HFFc6 (cell line): ENCODE data around the gene AMDHD1. TPM values are rescaled to one million over a fixed set of nuclear protein-coding genes. Genes with fewer than 3 reads are reported as not detected.

Source experiments
- DNase-seq: peaks from one replicate; pipeline ENCODE4 v3.0.0-alpha.2; 2018
- H3K27ac Mint-ChIP-seq: 2 replicates; pipeline ENCODE4 v1.8.0; 2020; ENCODE audit warnings: mild to moderate bottlenecking, mixed read lengths
- H3K27me3 Mint-ChIP-seq: 2 replicates; pipeline ENCODE4 v1.8.0; 2021; ENCODE audit warnings: mild to moderate bottlenecking, moderate library complexity, mixed read lengths; ENCODE audit not compliant: insufficient read depth
- H3K36me3 Mint-ChIP-seq: 2 replicates; pipeline ENCODE4 v1.8.0; 2021; ENCODE audit warnings: low read depth, mixed read lengths
- H3K4me1 Mint-ChIP-seq: 2 replicates; pipeline ENCODE4 v1.8.0; 2020; ENCODE audit warnings: low read depth, mixed read lengths
- H3K4me3 Mint-ChIP-seq: 2 replicates; pipeline ENCODE4 v1.8.0; 2020; ENCODE audit warnings: mild to moderate bottlenecking, moderate library complexity, mixed read lengths
- H3K9me3 Mint-ChIP-seq: 2 replicates; pipeline ENCODE4 v1.8.0; 2020; ENCODE audit warnings: mild to moderate bottlenecking, mixed read lengths
- total RNA-seq, 6 experiments: library from RNA; stranded (reverse); fragmentation: NEBNext Ultra II Directional; extraction: Animal tissue kit (Norgen Biotek cat#: 25700); gene quantifications; 2 replicates in 1 of 6; 3 replicates in 5 of 6; pipeline ENCODE4 v1.2.3, GENCODE V29; 2021
- TF ChIP-seq, protein P1 (sequence below): fragments of 200-600 bp; sonication (generic); IDR thresholded peaks from 2 replicates; pipeline ENCODE4 v1.5.0; 2021; ENCODE audit warnings: antibody characterized with exemption, mild to moderate bottlenecking

Gene AMDHD1
- total RNA-seq, 6 experiments from 2014 or later = 0.09 to 0.52 TPM; not detected in 4

DNA sequence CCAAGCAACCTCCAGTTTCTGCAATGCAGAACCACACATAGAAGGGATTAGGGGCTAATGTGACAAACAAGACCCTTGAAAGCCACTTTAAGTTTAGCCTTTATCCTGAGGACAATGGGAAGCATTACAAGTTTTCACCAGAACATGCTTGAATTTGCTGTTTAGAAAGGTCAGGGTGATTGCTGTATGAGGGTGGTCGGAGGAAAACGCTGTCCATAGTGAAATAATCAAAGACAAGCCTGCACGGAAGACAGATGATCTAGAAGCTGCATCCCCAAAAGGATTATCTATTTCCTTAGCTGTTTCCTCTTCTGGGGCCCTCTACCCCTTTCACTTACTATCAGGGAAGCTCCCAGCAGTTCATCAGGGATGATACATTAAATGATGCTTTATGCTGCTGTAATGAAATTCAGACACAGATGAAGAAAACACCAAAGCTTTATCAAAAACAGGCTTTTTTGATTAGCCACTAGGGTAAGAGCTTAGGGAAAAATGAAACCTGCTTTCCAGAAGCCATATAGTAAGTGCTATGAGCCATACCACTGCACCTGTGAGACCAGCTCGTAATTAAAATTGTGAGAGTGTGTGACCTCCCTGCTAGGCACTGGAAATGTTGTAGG, 46.5 kb downstream of the AMDHD1 start:
- peaks cover 30% of the 10 kb centered on the region for H3K27me3 Mint-ChIP-seq
- no peak overlapping the region for H3K27ac Mint-ChIP-seq
- H3K4me3 Mint-ChIP-seq = no peak overlapping the region
- TF ChIP-seq, protein P1, sequence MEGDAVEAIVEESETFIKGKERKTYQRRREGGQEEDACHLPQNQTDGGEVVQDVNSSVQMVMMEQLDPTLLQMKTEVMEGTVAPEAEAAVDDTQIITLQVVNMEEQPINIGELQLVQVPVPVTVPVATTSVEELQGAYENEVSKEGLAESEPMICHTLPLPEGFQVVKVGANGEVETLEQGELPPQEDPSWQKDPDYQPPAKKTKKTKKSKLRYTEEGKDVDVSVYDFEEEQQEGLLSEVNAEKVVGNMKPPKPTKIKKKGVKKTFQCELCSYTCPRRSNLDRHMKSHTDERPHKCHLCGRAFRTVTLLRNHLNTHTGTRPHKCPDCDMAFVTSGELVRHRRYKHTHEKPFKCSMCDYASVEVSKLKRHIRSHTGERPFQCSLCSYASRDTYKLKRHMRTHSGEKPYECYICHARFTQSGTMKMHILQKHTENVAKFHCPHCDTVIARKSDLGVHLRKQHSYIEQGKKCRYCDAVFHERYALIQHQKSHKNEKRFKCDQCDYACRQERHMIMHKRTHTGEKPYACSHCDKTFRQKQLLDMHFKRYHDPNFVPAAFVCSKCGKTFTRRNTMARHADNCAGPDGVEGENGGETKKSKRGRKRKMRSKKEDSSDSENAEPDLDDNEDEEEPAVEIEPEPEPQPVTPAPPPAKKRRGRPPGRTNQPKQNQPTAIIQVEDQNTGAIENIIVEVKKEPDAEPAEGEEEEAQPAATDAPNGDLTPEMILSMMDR = no peak
- no peak for DNase-seq
- no peaks in the 10 kb centered on the region for H3K36me3 Mint-ChIP-seq
- H3K9me3 Mint-ChIP-seq = no peaks in the 10 kb centered on the region
- peaks cover 7% of the 10 kb centered on the region for H3K4me1 Mint-ChIP-seq

DNA sequence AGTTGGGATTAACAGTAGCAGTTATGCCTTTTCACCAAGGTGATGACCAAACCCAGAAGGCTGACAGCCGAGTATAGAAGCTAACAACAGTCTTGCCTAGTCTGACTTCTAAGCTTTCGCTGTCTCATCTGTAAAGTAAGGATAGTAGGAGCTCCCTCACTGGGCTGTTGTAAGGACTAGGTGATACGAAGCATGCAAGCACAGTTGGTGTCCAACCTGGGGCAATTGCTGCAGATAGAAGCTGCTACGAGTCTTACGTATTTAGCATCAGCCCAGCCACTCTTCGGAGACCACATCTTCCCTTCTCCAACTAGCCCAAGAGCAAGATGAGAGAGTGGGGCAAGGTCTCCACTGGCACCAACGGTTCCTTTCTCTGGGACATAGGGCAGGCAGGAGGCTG, 47.0 kb downstream of the AMDHD1 start:
- no peak overlapping the region for H3K27ac Mint-ChIP-seq
- no peaks in the 10 kb centered on the region for H3K36me3 Mint-ChIP-seq
- H3K4me3 Mint-ChIP-seq = no peak overlapping the region
- H3K27me3 Mint-ChIP-seq = peaks cover 29% of the 10 kb centered on the region
- DNase-seq = no peak
- TF ChIP-seq, protein P1 = no peak
- peaks cover 12% of the 10 kb centered on the region for H3K4me1 Mint-ChIP-seq
- H3K9me3 Mint-ChIP-seq = no peaks in the 10 kb centered on the region

DNA sequence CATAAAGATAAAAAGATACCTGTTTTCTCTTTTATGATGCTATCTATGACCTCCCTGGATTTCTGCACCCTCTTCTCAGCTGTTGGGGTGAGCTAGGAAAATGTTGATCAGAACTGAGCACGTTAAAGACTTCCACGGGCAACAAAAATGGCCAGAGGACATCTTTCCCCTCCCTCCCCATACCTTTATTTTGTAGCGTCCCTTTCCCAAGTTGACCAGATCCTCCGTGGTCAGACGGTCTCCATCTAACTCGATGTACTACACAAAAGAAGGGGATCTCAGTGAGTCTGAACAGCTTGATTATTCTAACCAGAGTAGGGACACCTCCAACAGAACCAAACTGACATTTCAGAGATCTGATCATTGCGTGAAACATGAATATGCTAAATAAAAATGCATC, 50.8 kb downstream of the AMDHD1 start:
- peaks cover 15% of the 10 kb centered on the region for H3K27me3 Mint-ChIP-seq
- H3K9me3 Mint-ChIP-seq = no peaks in the 10 kb centered on the region
- no peak overlapping the region for H3K4me3 Mint-ChIP-seq
- TF ChIP-seq, protein P1 = no peak
- no peak for DNase-seq
- H3K36me3 Mint-ChIP-seq = no peaks in the 10 kb centered on the region
- no peak overlapping the region for H3K27ac Mint-ChIP-seq
- peaks cover 14% of the 10 kb centered on the region for H3K4me1 Mint-ChIP-seq

DNA sequence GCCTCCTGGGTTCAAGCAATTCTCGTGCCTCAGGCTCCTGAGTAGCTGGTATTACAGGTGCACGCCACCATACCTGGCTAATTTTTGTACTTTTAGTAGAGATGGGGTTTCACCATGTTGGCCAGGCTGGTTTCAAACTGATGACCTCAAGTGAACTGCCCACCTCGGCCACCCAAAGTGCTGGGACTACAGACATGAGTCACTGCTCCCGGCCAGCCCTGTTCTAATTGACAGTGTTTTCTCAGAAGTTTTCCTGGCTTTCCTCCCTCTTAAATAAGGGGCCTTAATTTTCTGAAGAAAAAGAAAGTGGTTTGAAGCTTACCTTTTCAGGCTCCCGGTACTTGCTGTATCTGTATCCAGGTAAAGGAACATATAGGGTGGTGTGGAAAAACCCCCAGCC, 51.3 kb downstream of the AMDHD1 start:
- H3K27ac Mint-ChIP-seq = no peak overlapping the region
- H3K4me3 Mint-ChIP-seq = no peak overlapping the region
- H3K4me1 Mint-ChIP-seq = peaks cover 14% of the 10 kb centered on the region
- H3K27me3 Mint-ChIP-seq = peaks cover 15% of the 10 kb centered on the region
- TF ChIP-seq, protein P1 = no peak
- no peaks in the 10 kb centered on the region for H3K9me3 Mint-ChIP-seq
- no peak for DNase-seq
- H3K36me3 Mint-ChIP-seq = no peaks in the 10 kb centered on the region

DNA sequence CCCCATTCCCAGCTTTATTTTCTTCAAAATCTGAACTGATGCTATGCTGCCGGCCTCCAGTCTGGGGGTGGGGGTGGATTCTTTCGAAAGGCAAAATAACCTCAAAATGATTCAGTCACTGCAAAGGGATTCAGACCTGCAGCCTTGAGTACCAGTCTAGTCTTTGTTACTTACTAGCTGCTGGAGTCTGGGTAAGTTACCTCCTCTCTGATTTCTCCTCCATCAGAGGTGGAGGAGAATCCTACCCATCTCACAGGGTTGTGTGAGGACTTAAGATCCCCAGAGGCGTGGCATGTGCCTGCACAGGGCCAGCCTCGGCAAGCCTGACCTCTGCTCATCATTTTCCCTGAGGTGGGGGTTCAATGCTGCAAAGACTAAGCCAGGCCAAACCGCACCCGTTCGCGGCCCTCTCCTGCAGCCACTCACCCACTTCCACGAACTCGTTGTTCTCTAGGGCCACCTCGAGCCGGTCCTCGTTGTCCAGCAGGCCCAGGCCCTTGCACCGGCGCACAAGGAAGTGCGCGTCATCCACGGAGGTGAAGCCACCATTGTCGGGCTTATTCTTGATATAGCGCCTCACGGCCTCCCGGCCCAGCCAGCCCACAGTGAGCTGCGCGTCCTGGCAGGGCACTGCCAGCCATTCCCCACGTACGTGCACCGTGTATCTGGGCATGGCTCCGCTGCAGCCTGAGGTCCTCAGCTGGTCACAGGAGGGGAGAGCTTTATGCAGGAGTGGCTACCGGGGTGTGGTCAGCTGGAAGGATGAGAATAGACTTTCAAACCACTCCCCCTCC, 52.3 kb downstream of the AMDHD1 start:
- peaks cover 14% of the 10 kb centered on the region for H3K4me1 Mint-ChIP-seq
- no peaks in the 10 kb centered on the region for H3K36me3 Mint-ChIP-seq
- no peak overlapping the region for H3K27ac Mint-ChIP-seq
- no peaks in the 10 kb centered on the region for H3K9me3 Mint-ChIP-seq
- H3K4me3 Mint-ChIP-seq = no peak overlapping the region
- TF ChIP-seq, protein P1 = no peak
- peaks cover 15% of the 10 kb centered on the region for H3K27me3 Mint-ChIP-seq
- no peak for DNase-seq
